HG03060 (cell line): ENCODE data around the gene FADS2.

ENCODE experiments used
- ATAC-seq: cut with Tn5 transposase; IDR thresholded peaks from one replicate; pipeline ENCODE4 v1.9.1; 2021; ENCODE audit warnings: low read depth, moderate number of reproducible peaks; ENCODE audit not compliant: unreplicated experiment

Gene FADS2

GRCh38 chr11:61914471-61915171 is 86.5 kb downstream of the FADS2 start:
- no peak for ATAC-seq

GRCh38 chr11:61916737-61917333 is 88.7 kb downstream of the FADS2 start:
- ATAC-seq = no peak
